ENCODE results near the gene CXorf65. TPM values are rescaled to one million over a fixed set of nuclear protein-coding genes. Genes with fewer than 3 reads are reported as not detected.

Gene CXorf65
- total and polyA plus RNA-seq, 11 donors, result not detected

DNA sequence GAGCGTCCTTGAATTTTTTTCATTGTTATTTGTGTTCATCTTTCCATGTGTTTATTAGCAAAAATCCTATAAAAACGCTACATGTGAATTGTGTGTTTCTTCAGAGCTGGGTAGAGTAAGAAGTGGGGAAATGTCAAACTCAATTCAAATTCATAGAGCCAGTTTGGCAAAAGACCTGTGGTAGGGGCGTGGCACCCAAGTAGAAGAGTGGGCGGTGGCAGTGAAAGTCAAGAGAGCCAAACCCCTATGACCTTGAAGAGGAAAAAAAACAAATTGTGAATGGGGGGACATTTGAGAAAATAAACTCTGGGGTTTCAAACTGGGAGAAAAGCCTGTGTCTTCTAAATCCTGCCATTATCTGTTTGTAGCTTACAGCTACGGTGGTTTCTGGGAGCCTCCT is 15.3 kb downstream of the CXorf65 start:
- intact Hi-C loops (cut with DNase I), result no loop called here
- Histone ChIP-seq H3K4me3 (no peak overlapping the region), H3K4me1 (peaks cover 0 to 4% (median 0%) of the 10 kb centered on the region in 12 donors), H3K27ac (no peak overlapping the region), H3K36me3 (no peaks in the 10 kb centered on the region), H3K27me3 (peaks cover 0 to 16% (median 0%) of the 10 kb centered on the region in 9 donors), H3K9me3 (no peaks in the 10 kb centered on the region)
- WGBS, 4 donors, result 72 to 92% (median 80%) methylated on average over 5 of the region's 5 CpGs
- no peak for DNase-seq
- ATAC-seq, result no peak
- TF ChIP-seq CTCF (IDR thresholded peaks at IDR 0.05) (no peak), POLR2A (IDR thresholded peaks at IDR 0.05) (no peak)

GRCh38 chrX:71085900-71086299 is 20.6 kb downstream of the CXorf65 start:
- Histone ChIP-seq H3K27ac (no peak overlapping the region), H3K4me3 (no peak overlapping the region), H3K4me1 (no peaks in the 10 kb centered on the region), H3K27me3 (peaks cover 0 to 21% (median 0%) of the 10 kb centered on the region in 9 donors), H3K36me3 (no peaks in the 10 kb centered on the region), H3K9me3 (no peaks in the 10 kb centered on the region)
- TF ChIP-seq POLR2A (IDR thresholded peaks at IDR 0.05), result no peak
- WGBS, 4 donors, result 51 to 69% (median 60%) methylated on average over 4 of the region's 4 CpGs
- no peak for DNase-seq
- ATAC-seq, result no peak
- intact Hi-C loops (cut with DNase I), result no loop called here

DNA sequence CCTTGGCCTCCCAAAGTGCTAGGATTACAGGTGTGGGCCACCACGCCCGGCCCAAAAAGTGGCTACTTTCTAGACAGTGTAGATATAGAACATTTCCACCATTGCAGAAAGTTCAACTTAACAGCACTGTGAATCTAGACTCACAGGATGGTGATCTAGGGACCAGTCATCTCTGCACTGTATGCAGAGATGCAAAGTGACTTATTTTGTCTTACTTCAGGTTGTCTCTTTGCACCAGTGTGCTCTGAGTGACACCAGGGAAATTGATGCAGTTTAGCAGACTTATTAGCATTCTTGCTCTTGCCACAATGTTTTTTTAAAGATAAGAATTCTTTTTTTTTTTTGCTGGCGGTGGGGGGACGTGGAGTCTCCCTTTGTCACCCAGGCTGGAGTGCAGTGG is 23.7 kb downstream of the CXorf65 start:
- DNase-seq, result no peak
- WGBS, 4 donors, result 62 to 83% (median 76%) methylated on average over 4 of the region's 4 CpGs
- intact Hi-C loops (cut with DNase I), result no loop called here
- TF ChIP-seq CTCF (IDR thresholded peaks at IDR 0.05), result no peak
- TF ChIP-seq POLR2A (IDR thresholded peaks at IDR 0.05), result no peak
- Histone ChIP-seq H3K36me3 (no peaks in the 10 kb centered on the region), H3K4me1 (no peaks in the 10 kb centered on the region), H3K9me3 (no peaks in the 10 kb centered on the region), H3K27ac (no peak overlapping the region), H3K27me3 (peaks cover 0 to 13% (median 0%) of the 10 kb centered on the region in 9 donors), H3K4me3 (no peak overlapping the region)
- ATAC-seq, result no peak

DNA sequence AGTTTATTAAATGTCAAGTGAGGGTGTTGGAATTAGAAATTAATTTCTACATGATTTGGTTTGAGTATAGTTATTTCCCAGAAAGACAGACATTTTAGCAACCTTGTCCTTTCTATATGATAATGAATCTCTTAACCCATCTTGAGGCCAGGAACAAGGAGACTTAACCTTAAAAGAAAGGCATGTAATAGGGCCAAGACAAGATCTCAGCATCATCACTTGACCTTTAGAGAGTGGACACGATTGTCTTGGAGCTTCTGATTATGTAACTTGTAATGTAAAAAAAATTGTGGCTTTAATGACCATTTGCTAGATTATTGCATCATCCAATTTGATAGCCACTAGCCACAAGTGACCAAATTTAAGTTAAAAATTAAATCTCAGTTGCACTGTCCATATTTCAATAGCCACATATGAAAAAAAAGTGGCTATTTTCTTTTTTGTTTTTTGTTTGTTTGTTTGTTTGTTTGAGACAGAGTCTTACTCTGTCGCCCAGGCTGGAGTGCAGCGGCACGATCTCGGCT is 24.4 kb downstream of the CXorf65 start:
- no peaks in the 10 kb centered on the region for H3K36me3 ChIP-seq
- no peak overlapping the region for H3K4me3 ChIP-seq
- 83 to 92% (median 86%) methylated on average over 5 of the region's 5 CpGs for WGBS, 4 donors
- H3K27ac ChIP-seq, result no peak overlapping the region
- intact Hi-C loops (cut with DNase I), result no loop called here
- TF ChIP-seq POLR2A (IDR thresholded peaks at IDR 0.05), result no peak
- TF ChIP-seq CTCF (IDR thresholded peaks at IDR 0.05), result no peak
- DNase-seq (no peak), ATAC-seq (no peak)
- H3K4me1 ChIP-seq, result no peaks in the 10 kb centered on the region
- peaks cover 0 to 13% (median 0%) of the 10 kb centered on the region in 9 donors for H3K27me3 ChIP-seq
- no peaks in the 10 kb centered on the region for H3K9me3 ChIP-seq

All from heart left ventricle (tissue), 16 donors.